ENCODE results near the gene WDR33. TPM values are rescaled to one million over a fixed set of nuclear protein-coding genes. Genes with fewer than 3 reads are reported as not detected.

WDR33 gene
- total and polyA plus RNA-seq, 9 of the 15 experiments (the other 6 are each of a cell fraction or from before 2014, with no cell fraction given), result 24.2 to 57.4 (median 38.4) TPM

GRCh38 chr2:127811397-127812321 is 688 bp upstream of the WDR33 start (continued):
- TF ChIP-seq FOXP4 (CRISPR knock-in tag; IDR thresholded peaks at IDR 0.05; ENCODE audit: borderline replicate concordance) (no peak), ELF2 (CRISPR knock-in tag; IDR thresholded peaks at IDR 0.05) (no peak), SAFB2 (IDR thresholded peaks at IDR 0.05; ENCODE audit: borderline replicate concordance, low read depth, low read length, severe bottlenecking) (no peak), POLR3G (IDR thresholded peaks at IDR 0.05; ENCODE audit: extremely low read depth, insufficient read length, insufficient replicate concordance) (no peak), XRCC5 (IDR thresholded peaks at IDR 0.05; ENCODE audit: low read depth, low read length) (no peak), ETV1 (tag; conservative IDR thresholded peaks at IDR 0.05; ENCODE audit: low read depth) (no peak), ETV5 (CRISPR knock-in tag; IDR thresholded peaks at IDR 0.05; ENCODE audit: low read depth) (no peak), ZFX (CRISPR knock-in tag; IDR thresholded peaks at IDR 0.05) (no peak), ZNF780A (CRISPR knock-in tag; IDR thresholded peaks at IDR 0.05) (no peak), DPF2 (IDR thresholded peaks at IDR 0.05) (no peak), ZNF436 (CRISPR knock-in tag; IDR thresholded peaks at IDR 0.05) (no peak), ERF (CRISPR knock-in tag; IDR thresholded peaks at IDR 0.05) (no peak), ZBTB8A (IDR thresholded peaks at IDR 0.05; ENCODE audit: partially characterized antibody) (no peak)
